Fibroblast of the aortic adventitia (primary cell): Measurements from ENCODE around the gene DAAM2. TPM values are rescaled to one million over a fixed set of nuclear protein-coding genes. Genes with fewer than 3 reads are reported as not detected.

Experiments
- DNase-seq: peaks from one replicate; pipeline ENCODE4 v3.0.0-alpha.2; 2010; ENCODE audit warnings: low read depth
- H3K4me3 ChIP-seq: 2 replicates; pipeline ENCODE4 v1.5.1; 2011; ENCODE audit warnings: low read depth, mild to moderate bottlenecking, control low read depth, low read length, moderate library complexity
- CTCF ChIP-seq: IDR thresholded peaks from 2 replicates; pipeline ENCODE4 v1.5.1; 2011; ENCODE audit warnings: mild to moderate bottlenecking, low read length, control low read depth, inconsistent platforms; ENCODE audit not compliant: insufficient read depth
- total RNA-seq: library from RNA; depleted of rRNA; stranded (reverse); fragments of >200 nt; gene quantifications from 2 replicates; pipeline ENCODE4 v1.2.3, GENCODE V29; 2012; ENCODE audit warnings: low replicate concordance

Gene DAAM2
- total RNA-seq, 1 donor = 3.4 TPM

GRCh38 chr6:39885691-39886090 is 93.5 kb downstream of the DAAM2 start:
- H3K4me3 ChIP-seq = no peak overlapping the region
- TF ChIP-seq CTCF = no peak
- no peak for DNase-seq

- H3K4me3 ChIP-seq = no peak overlapping the region
- DNase-seq = no peak
- no peak for TF ChIP-seq CTCF
These were observed 94.7 kb downstream of the DAAM2 start for GRCh38 chr6:39886871-39887270.

DNA sequence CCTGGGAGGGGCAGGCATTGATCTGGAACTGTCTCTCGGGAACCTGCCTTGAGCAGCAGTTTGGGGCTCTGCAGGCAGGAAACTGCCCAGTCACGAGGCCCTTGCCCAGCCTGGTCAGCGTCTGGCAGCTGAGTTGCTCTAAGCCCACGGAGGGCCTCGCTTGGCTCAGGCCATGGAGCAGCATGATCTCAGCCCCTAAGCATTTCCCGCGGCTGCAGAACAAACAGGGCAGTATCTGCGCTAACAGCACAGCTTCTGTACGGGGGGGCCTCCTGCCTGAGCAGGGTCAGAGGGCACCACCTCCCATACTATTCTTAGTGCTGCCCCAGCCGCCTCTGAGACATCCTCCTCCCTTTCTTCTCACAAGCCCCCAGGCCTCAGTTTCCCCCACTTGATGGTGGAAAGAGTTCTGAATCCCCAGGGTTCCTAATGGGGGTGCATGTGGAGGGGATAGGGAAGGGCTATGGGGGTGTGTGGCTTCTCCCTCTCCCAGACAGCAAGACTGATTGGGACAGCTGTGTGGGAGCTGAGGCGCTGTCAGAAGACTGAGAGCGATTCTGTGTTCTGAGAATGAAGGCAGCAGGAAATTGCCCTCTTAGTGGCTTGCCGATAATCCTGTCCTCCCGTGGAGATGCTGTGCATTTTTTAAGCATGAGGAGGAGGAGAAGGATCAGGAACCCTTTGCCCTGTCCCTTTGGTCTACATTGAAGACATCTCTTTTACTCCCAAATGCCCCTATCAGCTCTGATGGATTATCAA is 95.7 kb downstream of the DAAM2 start:
- no peak overlapping the region for H3K4me3 ChIP-seq
- TF ChIP-seq CTCF = no peak
- DNase-seq = peak; percentile 89

DNA sequence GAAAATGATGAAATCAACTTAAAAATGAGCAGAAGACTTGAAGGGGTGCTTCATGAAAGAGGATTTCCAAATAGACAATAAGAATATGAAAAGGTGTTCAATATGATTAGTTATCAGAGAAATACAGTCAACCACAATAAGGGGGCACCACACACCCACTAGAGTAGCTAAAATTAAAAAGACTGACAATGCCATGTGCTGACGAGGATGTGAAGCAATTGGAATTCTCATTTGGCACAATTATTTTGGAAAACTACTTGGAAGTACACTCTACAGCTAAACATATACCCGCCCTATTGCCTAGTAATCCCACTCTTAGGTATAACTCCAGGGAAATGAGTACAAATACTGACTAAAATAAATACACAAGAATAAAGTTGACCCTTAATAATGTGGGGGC is 97.1 kb downstream of the DAAM2 start:
- DNase-seq = no peak
- no peak overlapping the region for H3K4me3 ChIP-seq
- TF ChIP-seq CTCF = no peak

DNA sequence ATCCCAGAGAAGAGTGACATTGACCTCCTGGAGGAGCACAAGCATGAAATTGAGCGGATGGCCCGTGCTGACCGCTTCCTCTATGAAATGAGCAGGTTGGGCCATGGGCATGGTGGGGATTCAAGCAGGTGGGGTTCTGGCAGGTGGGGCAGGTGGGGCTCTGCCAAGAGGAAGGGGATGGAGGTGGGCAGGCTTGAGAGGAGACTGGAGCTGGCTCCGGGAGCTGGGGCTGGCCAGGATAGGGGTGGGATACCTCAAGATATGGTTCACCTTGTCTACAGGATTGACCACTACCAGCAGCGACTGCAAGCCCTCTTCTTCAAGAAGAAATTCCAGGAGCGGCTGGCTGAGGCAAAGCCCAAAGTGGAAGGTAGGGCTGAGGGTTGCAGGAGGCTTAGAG is 99.2 kb downstream of the DAAM2 start:
- TF ChIP-seq CTCF = no peak
- DNase-seq = no peak
- H3K4me3 ChIP-seq = no peak overlapping the region

DNA sequence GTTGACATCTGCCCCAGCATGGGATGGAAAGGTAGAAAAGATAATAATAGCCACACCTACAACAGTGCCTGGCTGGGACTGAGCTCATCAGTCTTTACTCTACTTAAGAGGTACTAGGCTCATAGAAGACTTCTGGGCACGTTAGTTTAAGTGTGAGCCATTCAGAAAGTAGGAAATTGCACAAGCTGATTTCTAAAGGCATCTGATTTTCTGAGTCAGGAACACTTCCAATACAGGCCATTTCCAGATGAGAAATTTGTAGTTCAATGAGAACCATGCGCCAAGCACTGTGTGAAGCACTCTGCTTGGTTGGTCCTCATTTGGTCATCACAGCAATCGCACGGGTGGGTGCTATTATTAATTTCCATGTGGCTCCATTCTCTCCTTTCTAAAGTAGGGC is 99.8 kb downstream of the DAAM2 start:
- no peak for TF ChIP-seq CTCF
- DNase-seq = no peak
- no peak overlapping the region for H3K4me3 ChIP-seq
